Activated T-cell treated with anti-CD3 and anti-CD28 coated beads, Interleukin-2, amount 50 U/mL, for 1 hour (primary cell): ENCODE results near the gene CSF3.

ENCODE experiments used
- DNase-seq: peaks from one replicate; pipeline ENCODE4 v3.0.0-alpha.2; 2020

Gene CSF3

DNA sequence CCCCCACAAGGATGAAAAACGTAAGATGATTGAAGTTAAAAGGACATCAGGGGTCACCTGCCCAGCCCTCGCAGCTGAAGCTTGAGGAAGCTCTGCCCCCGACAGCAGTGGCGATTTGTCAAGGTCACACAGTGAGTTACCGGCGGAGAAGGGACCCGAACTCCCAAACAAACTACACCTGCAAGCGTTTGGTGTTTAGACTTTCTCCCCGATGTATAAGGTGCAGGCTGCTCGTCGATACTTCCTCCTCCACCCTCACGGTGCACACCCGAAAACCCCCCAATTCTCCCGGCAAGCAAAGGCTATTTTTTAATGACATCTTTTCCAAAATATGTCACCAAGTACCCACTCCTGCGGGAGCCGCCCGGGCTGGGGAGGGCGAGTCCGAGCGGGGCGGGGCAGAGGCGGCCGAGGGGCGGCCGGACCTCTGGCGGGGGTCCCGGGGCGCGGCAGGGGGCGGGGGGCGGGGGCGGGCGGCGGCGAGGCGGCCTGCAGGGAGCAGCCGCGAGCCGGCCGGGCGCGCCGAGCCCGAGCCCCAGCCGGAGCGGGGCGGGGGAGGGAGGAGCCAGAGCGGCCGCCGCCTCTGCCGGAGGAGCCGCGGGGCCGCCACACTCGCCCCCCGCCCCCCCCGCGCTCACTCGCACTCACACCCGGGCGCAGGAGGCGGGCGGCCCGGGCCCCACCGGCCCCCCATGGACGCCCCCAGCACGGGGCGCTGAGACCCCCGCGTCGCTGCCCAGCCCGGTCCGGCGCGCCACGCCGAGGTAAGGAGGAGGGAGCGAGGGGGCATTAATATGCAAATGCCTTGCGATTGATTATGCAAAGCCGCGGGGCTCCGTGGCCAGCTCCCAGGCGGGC lies 47.3 kb downstream of the CSF3 start, which contains the start of gene THRA:
TSS of gene THRA (plus strand) at position 637 of the 858 bp plus-strand sequence. CDS start 11,524 bp downstream, outside the sequence.
- DNase-seq, result peak; percentile 77

DNA sequence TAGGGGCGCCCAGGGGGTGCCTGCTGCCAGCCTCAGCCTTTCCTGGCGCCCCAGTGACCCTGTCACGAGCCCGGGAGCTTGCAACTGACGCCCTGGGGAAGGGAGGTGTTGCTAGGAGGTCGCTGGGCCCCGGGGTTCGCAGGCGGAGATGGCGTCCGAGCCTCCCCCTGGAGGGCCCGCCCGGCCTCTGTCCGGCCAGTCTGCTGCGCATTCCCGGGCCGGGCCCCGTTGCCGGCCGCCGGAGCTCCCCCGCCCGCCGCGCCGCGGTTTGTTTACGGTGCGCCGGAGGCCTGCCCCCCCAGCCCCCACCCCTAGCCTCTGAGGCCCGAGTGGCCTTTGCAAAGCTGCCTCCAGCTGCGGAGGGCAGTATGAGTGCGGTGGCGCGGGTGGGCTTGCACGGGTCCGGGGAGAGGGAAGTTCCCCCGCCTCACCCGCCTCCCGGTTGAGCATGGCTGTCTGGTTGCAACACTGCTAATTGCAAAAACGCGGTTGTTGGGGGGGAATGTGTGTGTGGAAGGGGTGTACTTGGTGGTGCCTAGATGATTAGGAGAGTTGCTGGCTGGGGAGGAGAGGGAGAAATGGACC lies 48.0 kb downstream of the CSF3 start:
- DNase-seq, result no peak

DNA sequence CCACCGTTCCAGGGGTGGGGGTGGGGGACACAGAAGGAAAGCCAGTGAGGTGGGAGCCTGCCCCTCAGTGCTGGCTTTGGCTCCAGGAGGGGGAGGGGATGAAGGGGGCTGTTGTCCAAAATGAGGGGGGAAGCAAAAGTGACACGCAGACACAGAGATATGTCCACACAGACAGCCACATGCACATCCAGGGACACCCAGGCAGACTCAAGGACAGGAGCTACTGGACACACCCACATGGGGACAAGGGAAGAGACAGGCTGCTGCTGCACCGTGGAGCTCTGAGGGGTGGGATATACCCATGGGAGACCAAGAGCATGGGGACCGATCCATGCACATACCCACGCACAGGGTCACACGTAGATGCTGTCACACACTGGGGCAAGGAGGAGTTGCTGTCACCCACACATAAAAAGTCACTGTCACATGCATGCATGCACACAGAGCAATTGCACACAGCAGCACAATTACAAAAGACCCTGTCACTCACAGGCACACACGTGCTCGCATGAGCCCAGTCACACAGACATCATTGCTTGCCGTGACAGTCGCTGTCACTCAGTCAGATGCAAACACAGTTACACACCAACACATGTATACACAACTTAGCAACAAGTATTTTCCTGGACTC lies 48.8 kb downstream of the CSF3 start:
- no peak for DNase-seq

DNA sequence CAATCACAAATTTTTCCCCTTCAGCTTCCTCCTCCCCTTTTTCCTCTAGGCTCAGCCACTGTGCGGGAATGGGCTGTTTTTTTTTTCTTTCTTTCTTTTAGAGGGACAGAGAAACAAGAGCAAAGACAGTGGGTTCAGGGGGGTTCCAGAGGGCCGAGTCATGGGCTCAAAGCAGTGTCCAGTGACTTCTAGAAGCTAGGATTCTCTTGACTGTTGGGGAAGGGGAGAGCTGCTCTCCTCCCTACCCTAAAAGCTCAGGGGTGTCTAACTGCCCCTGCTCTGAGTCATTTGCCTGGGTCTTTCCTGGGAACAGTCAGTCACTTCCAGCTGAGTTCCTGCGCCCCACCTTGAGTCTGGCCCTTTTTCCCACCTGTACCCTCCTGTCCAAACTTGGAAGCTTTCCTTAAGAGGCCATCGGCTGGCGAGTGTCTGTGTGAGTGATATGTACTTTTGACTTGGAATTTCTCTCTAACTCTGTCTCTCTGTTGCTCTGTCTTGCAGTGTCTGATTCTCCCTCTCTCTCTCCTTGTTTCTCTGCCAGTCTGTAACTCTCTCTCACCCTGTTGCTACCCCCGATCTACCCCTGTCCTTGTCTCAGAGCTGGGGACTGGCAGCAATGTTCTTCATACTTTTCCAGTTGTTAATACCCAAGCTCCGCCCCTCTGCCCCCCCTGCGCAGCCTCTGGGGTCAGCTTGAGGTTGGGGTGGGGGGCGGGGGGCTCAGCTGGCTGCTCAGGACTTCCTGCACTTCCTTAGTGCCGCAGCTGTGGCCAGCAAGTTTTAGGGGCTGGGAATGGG lies 49.9 kb downstream of the CSF3 start:
- no peak for DNase-seq

DNA sequence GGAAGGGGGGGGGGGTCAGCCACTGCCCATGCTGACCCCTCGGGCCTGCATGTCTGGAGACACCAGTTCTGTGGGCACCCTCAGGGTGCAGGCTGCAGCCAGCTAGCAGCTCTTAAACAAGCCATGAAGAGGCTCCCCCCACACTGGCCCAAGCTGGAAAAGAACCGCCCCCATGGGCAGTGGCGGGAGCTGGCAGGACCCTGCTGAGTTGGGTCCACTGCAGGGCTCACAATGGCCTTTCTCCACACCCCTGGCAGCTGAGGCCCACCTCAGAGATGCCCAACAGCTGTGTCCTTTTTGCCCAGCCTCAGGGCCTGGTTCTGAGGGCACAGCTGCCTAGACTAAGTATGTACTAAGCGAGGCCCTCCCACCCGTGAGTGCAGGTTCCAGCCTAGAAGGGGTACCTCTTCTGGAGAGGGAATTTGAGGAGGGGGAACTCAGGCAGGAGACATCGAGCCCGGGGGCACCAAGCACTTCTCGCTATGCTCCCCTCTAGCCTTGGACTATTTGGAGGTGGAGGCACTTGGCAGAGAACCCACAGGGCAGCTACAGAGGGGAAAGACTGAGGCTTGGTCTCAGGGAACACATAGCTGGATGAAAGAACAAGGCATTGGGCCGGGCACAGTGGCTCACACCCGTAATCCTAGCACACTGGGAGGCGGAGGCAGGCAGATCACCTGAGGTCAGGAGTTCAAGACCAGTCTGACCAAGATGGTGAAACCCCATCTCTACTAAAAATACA lies 50.7 kb downstream of the CSF3 start:
- no peak for DNase-seq
